NCI-H510A treated with DMSO at 0.1 percent for 48 hours (cell line): ENCODE results near the gene CHSY3.

Source experiments
- DNase-seq: peaks from one replicate; lab custom pipeline; 2025; lab: John Stamatoyannopoulos, UW

The CHSY3 gene

GRCh38 chr5:129904102-129904666, at the start of gene CHSY3:
Gene CHSY3, plus strand, starts transcription at chr5:129904465.
- peak; percentile 58 for DNase-seq

DNA sequence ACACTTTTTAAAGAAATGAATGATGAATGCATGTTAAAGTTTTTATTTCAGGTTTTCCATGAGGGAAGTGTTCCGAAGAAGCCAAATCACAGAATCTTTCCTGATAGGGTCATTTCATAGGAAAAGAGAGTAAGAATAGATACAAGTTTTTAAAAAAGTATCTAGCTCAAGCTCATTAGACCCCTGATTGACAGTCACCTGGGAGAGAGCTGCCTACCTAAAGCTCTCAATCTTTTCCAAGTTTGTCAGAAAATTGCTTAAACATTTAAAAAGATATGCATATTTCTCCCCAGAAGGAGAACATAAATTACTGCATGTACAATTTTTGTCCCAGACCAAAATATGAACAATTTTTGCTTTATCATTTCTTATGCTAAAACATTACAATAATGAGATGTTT, 47.9 kb upstream of the CHSY3 start:
- no peak for DNase-seq

DNA sequence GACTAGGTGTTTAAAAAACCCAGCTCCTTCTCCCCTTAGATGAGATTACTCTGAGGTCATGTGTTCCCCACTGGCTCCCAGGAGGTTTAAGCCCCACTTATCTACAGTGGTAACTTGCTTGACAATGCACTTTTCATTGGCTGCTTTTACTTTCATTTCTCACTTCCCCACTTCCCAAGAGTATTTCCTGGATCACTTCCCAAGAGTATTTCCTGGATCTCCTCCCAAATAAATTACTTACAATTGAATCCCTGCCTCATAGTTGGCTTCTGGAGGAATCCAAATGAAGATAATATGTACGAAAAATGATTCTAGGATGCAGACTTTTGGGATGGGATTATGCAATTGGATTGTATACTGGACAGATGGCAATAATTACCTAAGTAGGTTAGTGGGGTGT, 47.1 kb upstream of the CHSY3 start:
- DNase-seq, result no peak

DNA sequence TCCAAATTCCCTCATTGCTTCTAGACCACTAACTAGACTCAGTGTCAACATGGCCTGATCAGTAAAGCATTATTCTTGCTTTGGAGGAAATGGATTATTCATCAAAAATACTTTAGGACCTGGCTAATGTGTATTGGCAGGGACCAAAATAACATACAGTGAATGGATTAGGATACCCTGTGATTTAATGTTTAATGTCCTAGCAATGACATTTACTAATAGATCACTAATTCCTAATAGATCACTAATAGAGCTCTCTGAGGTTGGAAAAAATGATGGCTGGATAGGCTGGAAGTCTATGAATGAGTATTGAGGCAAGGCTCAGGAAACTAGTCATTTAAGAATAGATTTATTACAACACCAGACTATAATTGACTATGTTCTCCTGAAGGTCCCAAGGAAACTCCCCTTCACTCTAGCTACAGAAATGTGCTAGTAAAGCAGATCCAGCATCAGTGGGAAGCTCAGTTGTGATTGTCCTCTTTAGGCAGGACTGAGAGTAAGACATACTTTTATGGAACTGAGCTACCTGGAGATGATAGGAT, 46.1 kb upstream of the CHSY3 start:
- no peak for DNase-seq

DNA sequence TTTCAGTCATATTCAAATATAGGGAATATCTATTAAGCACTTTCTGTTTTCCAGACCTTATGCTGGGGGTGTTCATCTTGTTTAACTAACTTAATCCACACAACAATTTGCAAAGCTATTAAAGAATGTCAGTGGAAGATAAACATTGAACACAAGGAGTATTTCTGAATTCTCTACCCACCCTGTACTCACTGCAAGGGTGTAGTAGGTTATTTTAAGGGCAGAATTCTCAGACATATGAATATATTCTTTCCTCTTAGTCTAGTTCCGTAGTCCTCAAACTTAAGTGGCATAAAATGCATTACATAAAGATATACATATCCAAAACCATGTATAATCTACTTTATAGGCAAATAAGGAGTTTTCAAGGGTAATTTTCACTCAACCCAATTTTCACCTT, 19.9 kb upstream of the CHSY3 start:
- no peak for DNase-seq

DNA sequence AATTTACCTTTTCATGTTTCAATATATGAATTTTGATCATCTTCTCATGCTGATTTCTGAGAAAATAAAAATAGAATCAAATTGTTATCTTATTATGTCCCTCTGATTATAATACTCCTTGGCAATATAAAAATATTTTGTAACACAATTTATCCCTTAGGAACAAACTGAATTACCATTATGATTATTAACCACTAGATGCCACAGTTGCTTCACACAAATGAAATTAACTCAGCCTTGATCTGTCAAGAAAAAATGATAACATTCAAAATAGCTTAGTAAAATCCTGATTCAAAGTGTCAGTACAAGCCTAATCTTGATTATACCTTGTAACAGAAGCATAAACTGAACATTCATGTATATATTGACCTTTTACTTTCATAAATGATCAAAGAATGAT, 4.8 kb upstream of the CHSY3 start:
- DNase-seq, result no peak

DNA sequence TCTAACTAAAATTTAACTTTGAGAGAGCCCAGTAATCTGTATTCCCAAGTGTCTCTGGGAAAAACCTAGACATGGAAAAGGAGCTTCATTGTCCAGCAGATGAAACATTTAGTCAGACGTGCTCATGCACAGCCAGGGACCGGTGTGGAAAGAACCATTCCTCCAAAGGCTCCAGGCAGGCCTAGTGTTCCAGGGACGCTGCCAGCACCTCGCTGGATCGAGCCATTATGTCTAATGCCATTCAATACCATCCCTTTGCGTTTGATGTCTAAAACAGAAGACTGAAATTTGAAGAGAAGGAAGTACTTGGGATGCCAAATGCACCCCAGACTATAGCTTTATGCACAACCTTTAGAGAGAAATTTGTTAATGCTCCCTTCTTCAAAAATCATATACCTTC, 1.4 kb upstream of the CHSY3 start:
- no peak for DNase-seq

GRCh38 chr5:129903466-129904101, 681 bp upstream of the CHSY3 start:
- DNase-seq, result no peak

- no peak for DNase-seq
Measured at GRCh38 chr5:129904667-129905472, 605 bp downstream of the CHSY3 start.

GRCh38 chr5:129905473-129906176, 1.4 kb downstream of the CHSY3 start:
- DNase-seq, result peak; percentile 43

- no peak for DNase-seq
Measured at GRCh38 chr5:129906177-129906887, 2.1 kb downstream of the CHSY3 start.

DNA sequence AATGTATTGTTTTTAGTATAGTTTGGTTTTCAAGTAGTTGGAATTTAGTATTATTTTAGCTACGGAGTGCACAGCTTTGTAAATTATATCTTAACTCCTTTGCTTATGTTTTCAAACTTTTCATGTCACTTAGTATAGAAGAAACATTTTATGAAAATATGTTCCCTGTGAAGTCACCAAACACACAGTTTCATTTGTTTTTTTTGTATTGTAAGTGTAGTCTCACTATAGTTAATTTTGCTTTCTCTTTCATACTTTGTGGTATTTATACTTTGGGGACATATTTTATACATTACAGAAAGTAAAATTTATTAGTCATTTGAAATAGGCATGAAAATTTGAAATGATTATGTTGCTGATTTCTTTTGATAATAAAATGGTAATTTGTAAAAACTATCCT, 5.0 kb downstream of the CHSY3 start:
- DNase-seq, result no peak

DNA sequence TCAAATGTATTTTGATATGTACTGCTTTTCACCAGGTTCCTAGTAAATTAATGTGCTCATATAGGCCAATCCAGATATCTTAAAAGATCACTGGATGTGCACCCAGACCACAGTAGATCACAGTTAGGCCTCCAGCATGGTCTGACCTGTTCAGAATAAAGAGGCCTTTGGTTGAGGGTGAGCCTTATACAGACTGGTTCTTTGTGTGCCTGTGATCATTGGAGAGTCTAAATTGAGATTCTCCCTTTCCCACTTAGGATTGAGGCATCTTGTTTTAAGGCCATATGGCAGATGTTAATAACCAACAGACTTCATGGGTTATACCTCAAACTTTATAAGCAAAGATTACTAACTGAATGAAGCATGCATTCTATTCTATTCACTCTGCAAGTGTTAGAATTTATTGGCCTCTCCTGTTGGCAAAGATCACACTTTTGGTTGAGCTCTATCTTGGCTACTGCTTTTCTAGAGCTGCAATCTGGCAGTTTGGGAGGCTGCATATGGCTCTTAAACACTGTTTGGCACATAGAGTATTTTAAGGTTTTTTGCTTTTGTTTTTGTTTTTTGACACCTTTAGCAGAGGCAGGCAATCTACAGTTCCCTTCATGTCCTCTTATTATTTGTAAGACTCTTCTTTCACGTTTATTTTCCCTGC, 8.5 kb downstream of the CHSY3 start:
- DNase-seq, result no peak

DNA sequence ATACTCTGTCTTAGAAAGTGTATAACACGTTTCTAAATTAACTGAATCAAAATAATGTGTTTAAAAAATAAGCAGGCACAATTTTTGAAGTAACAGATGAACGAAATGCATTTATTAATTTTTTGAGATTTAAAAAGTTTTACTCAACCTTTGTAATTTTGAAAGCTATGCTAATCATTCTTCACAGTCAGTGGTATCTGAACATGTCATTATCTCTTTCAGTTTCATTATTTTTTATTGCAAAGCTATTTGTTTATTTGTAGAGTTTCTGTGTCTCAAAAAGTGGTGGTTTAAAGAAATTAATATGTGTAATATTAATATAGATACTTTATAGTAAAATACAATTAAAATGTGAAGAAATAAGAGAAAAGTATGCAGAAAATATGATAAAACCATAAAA, 11.2 kb downstream of the CHSY3 start:
- no peak for DNase-seq

- no peak for DNase-seq
Measured at GRCh38 chr5:129917224-129917623, 13.0 kb downstream of the CHSY3 start.

DNA sequence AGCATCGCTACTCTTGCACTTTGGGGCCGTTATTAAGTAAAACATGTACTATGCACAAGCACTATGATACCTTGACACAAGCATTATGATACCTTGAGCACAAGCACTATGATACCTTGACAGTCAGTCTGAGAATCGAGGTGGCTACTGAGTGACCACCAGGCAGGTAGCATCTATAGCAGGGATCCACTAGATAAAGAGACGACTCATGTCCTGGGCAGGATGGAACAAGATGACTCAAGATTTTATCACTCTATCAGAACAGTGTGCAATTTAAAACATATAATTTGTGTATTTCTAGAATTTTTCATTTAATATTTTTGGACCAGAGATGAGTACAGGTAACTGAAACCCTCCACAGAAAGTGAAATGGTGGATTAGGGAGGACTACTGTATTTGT, 16.9 kb downstream of the CHSY3 start:
- DNase-seq, result no peak

DNA sequence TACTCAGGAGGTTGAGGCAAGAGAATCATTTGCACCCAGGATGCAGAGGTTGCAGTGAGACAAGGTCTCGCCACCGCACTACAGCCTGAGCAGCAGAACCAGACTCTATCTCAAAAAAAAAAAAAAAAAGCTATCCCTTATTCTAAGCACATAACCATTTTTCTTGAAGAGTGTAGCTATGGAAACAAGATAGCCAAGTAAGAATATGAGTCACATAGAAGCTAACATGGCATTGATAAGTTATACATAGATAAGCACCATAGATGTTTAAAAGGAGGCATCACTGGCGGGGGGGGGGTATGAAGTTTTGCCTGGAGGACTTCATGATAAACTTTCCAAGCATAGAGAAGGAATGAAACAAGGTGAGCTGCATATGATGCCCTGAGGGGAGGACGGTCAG, 26.0 kb downstream of the CHSY3 start:
- no peak for DNase-seq

DNA sequence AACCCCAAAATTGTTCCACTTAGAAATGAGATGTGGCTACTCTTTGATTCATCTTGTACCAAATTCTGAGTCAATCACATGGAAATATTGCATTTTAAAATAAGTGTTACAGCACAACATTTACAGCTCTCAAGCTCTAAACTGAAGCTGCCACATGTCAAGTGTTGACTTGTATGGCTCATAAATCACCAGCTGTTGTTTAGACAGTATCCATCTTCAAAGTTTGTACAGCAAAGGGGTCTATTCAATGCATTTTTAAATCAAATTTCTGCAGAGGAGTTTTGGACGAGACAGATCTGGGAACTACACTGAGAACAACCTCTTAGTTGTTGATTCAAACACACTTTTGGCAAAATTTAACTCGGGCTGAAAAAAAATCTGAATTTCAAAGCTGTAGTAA, 31.4 kb downstream of the CHSY3 start:
- peak; percentile 11 for DNase-seq

DNA sequence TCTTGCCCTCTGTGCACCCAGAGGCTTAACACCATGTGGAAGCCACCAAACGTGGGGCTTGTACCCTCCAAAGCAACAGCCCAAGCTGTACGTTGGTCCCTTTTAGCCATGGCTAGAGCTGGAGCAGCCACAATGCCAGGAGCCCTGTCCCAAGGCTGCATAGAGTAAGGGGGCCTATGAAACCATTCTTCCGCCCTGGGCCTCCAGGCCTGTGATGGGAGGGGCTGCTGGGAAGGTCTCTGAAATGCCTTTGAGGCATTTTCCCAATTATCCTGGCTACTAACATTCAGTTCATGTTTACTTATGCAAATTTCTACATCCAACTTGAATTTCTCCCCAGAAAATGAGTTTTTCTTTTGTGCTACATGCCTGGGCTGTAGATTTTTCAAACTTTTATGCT, 33.8 kb downstream of the CHSY3 start:
- DNase-seq, result no peak

DNA sequence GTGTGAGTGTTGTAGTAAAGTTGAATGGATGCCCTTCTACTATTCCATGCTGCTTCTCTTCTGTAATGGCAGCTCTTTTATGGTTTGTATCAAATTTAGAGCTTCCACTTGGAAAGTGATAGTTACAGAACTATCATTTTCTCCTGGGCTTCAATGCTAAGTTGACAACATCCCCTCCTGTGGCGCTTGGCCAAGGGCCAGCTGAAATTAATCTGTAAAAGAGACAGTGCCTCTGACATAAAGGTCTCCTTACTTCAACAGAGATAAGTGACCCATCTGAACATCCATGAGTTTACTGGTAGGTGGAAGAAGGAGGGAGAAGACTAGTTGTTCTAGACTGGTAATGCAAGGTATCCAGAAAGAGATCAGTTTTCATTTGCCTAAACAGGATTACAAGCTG, 39.7 kb downstream of the CHSY3 start:
- DNase-seq, result no peak

GRCh38 chr5:129945028-129945427, 40.8 kb downstream of the CHSY3 start:
- no peak for DNase-seq
